DMS153 treated with DMSO at 0.1 percent for 48 hours (cell line): ENCODE measurements around the gene WFDC1.

ENCODE experiments used
- DNase-seq: peaks from one replicate; lab custom pipeline; 2025; ENCODE audit not compliant: unreplicated experiment; lab: John Stamatoyannopoulos, UW

WFDC1 gene

DNA sequence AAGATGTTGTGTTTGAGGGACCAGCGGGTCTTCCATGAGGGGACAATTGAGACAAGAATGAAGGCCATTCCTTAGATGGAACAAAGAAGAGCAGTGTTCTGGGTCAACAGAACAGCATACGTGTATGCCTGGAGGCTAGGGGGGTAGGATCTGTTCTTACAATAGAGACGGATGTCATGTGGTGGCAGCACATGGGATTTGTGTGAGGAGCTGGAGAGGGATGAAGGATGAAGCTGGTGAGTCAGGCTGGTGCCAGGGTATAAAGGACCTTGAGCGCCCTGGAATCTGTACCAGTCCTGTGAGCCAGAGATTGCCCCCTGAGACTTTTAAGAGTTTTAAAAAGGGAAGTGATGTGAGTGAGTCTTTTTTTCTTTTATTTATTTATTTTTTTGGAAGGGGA, 22.8 kb upstream of the WFDC1 start:
- DNase-seq, result no peak

DNA sequence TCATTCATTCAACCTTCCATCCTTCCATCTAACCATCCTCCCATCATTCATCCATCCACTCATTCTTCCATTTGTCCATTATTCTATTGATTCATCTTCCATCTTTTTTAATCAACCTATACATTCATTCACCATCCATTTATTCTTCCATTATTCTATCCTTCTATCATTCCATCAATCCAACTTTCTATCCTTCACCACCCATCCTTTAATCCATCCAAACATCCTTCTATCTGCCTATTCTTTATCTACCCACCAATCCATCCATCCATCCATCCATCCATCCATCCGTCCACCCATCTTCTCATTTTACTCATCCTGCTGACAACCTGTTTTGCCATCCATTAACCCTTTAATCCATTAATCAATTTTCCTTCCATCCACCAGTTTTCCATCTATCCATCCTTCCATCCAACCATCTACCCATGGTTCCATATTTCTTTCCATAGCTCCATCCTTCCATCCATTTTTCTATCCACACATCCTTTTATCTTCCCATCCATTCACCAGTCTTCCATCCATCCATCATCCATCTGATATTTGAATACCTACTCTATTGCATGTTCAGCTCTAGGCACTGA, 21.8 kb upstream of the WFDC1 start:
- no peak for DNase-seq

DNA sequence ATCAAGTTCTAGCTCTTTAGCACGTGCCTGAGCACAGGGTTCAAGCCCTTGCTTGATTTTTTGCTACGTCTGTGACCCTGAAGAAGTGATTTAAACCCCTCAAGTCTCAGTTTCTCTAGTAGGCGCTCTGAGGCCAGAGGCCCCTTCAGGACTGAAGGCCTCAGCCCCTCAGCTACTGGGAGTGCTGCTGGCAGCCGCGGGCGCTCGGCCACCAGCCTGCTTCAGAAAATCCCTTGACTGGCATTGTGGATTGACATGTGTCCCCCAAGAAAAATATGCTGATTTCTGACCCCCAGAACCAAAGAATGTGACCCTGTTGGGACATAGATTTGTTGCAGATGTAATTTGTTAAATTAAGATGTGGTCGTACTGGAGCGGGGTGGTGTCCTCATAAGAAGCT, 20.2 kb upstream of the WFDC1 start:
- no peak for DNase-seq

DNA sequence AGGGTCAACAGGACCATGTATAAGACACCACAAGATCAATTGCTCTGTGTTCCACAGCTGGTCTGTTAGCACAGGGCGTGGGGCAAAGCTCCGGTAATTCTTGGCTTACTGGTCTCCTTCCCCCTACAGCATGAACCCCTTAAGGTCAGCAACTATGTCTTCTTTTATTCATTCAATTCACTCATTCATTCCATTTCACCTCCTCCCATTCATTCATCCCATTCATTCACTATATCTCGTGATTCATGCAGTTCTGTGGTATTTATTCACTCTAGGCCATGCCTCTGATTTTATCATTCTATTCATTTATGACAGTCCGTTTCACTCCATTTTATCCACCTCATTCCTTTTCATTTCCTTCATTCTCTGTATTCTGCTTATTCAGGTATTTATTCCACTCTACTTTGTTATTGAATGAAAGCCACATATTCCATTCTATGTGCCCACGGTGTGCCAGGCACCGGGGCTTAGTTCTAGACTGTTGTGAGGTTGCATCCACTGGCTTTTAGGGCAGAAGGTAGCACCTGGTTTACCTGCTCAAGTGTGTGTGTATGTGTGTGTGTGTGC, 19.0 kb upstream of the WFDC1 start:
- DNase-seq, result no peak

DNA sequence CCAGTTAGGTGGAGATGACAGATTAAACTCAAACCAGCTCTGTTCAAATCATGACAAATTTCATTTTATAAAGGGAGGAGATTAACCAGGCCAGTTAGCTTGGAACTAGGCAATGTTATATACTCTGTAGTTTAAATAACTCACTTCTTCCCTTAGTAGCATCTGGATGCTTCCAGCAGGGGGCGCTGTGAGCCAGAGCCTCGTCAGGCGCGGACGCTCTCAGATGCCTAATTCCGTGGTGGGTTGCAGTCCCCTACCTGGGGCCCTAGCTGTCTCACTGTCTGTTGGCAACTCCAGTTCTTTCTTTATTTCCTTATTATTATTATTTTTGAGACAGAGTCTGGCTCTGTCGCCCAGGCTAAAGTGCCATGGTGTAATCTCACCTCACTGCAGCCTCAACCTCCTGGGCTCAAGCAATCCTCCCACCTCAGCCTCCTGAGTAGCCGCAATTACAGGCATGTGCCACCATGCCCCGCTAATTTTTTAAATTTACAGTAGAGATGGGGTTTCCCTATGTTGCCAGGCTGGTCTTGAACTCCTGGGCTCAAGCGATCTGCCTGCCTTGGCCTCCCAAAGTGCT, 17.3 kb upstream of the WFDC1 start:
- DNase-seq, result peak; percentile 34

DNA sequence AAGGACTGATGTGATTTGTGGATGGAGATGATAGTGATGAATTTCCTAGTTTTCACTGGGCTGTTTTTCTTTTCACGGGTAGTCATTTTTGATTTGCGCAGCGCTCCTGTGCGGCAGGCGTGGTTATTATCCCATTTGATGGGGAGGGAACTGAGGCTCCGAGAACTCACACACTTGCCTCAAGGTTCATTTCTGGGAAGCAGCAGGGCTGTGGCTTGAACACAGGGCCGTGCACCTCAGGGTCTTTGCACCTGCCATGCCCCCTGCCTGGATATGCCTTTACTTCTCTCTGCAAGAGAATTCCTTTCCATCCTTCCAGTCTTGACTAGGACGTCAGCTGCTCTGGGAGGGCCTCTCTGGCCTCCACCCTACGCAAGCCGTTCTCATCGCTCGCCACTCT, 16.3 kb upstream of the WFDC1 start:
- DNase-seq, result no peak

DNA sequence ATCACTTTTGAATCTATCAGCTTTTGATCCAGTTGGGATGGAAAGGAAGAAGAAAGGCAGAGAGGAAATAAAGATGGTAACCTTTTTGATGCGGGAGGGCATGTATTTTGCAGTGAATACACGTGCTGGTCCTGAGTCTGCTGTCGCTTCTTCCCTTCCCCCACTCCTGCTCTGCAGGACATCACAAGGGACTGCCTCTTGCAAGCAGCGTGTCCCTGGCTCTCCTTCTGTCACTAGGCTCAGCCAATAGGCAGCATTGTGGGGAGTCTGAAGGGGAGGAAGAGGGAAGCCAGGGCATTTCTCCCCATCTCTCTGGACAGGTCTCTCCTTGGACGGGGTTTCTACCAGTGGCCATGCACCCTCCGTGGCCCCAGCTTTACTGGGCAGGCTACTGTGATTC, 15.7 kb upstream of the WFDC1 start:
- no peak for DNase-seq

DNA sequence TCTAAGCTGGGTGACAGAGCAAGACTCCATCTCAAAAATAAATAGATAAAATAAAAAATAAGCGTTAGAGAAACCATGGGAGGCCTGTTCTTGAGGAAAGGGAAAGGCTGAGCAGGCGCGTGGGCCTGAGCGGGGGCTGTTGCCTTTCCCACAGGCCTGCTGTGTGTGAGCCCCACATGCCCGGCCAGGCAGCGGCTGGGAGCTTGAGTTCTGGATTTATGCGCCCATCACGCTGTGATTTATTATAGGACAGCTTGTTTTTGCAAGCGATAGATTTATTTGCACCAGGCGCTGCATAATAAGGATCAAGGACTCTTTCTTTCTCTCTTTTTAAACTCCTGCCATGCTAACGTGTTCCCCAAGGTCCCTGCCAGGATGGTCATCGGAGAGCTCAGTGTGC, 14.8 kb upstream of the WFDC1 start:
- no peak for DNase-seq

DNA sequence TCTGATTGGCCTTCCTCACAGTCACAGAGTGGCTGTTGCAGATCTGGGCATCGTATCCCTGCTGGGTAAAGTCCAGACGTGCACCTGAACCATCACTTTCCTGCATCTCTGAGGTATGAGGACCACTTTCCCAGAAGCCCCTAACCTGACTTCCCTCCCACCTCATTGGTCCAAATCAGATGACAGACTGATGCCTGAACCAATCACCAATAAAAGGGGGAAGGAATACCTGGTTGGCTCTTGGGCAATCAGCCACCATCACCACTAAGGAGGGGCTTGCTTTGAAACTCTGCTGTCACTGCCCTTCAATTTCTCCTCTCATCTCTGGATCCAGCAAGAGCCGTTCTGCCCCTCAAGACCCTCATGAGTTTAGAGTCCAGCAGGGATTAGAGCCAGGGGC, 13.6 kb upstream of the WFDC1 start:
- no peak for DNase-seq

DNA sequence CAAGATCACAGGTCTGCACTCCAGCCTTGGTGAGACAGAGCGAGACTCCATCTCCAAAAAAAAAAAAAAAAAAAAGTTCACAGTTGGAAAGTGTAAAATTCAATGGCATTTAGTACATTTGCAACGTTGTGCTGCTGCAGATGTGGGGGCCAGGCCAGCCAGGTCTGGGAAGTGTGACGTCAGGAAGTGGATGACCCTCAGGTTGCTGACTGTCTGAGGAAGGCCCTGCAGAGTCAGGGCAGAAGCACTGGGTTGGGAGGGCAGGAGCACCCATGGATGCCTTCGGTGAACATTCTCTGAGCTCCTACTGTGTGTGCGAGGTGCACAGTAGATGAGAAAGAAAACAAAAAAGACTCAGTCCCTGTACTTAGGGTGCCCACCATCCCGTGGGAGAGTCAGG, 12.1 kb upstream of the WFDC1 start:
- DNase-seq, result no peak

DNA sequence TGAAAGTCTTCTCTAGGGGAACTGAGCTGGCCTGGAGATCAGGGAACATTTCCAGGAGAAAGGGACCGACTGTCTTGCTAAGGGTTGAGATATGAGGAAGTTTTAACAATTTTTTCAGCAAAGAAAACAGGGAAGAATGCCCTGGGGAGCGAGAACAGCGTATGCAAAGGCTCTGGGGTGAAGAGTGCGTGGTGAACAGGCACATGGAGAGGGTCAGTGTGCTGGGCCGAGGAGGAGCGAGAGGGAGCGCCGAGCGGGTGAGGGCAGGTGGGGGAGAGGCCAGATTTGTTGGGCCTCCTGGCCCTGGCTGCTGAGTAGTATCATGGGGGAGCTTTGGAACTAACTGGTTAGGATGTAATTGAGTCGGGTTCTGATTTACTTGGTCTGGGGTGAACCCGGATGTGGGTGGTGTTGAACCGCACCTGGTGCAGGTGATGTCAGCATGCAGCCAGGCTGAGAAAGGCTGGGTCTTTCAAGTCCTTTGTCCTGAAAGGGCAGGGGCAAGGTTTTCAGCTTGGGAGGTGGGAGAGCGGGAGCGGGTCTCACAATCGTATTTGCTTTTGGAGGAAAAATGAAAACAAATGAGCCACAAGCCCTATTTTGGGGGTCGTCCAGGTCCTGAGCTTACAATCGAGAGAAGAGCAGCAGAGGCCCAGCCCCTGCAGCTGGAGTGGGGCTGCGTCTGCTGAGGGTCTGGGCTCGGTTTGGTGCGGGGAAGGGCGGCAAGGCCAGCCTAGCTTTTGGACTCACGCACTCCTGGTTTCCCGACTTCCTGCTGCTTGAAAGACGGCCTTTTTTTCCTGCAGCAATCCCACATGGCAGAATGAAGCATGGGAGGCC, 11.1 kb upstream of the WFDC1 start:
- no peak for DNase-seq

DNA sequence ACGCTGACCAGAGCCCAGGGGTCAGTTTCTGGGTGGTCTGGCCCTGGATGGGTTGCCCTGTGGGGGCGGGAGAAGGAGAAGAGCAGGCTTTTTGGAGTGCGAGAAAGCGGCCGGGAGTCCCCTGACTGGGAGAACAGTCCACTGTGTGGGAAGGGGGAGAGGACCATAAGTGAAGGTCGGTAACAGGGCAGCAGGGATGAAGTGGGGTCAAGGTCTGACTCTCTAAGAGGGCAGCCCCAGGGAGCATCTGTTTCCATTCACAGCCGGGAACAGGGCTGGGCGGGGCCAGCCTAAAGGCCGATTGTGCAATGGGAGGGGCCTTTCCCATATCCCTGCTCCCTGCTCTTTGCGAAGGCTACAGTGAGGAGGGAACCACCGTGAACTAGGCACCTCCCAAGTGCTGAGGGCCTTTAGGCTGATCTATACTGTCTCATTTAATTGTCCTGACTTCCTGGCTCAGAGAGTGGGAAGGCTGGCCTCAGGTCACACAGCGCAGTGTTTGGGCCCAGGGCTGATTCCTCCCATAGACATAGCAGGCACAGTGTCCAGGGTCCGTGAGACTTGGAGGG, 10.4 kb upstream of the WFDC1 start:
- no peak for DNase-seq

DNA sequence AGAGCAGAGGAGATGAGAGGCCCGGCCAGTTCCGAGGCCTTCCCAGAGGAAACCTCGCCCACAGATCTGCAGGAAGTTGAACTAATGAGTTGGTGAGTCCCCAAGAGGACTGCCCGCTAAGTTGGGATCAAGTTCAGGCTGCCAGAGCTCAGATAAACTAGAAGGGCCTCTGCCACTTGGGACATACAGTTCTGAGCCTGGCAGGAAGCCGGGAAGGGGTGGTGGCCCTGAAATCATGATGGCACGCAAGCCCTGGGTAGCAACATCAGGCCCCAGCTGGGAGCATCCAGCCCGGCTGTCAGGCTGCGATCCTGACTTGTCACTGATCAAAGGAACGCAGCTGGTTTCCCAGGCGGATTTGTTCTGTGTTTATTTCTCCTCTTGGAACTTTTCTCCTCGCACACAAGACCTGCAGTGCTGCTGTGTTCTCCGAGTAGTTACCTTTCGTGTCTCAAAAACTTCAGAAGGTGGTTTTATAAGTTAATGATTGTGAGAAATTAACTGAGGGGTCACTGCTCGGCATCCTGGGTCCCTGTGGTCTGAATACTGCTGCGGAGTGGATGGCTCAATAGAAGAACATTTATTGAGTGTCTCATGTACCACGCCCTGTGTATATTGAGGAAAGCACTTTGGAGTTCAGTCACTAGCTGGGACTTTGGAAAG, 8.0 kb upstream of the WFDC1 start:
- DNase-seq, result no peak

DNA sequence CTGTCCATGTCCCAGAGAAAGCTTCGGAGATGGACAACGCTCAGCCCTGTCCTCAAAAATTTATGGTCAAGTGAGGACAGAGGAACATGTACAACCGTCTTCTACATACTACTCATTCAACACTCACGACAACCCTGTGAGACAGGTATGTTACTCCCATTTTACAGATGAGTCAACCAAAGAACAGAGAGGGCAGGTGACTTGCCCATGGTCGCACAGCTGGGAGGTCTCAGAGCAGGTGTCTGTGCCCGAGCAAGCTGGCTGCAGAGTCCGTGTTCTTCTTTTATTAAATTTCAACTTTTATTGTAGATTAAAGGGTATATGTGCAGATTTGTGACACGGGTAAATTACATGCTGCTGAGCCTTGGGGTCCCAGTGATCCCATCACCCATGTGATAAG, 5.8 kb upstream of the WFDC1 start:
- DNase-seq, result no peak

DNA sequence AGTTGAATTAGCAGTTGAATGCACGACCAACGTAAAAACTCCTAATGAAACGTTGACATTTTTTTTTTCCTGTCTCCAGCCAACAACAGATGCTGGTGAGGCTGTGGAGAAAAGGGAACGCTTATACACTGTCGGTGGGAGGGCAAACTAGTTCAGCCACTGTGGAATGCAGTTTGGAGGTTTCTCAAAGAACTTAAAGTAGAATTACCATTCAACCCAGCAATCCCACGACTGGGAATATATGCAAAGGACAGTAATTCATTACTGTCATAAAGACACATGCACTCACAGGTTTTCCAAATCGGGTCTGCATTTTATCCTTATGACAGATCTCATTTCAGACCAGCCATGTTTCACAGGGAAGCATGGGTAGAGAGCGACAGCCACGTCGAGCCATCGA, 3.5 kb upstream of the WFDC1 start:
- no peak for DNase-seq

DNA sequence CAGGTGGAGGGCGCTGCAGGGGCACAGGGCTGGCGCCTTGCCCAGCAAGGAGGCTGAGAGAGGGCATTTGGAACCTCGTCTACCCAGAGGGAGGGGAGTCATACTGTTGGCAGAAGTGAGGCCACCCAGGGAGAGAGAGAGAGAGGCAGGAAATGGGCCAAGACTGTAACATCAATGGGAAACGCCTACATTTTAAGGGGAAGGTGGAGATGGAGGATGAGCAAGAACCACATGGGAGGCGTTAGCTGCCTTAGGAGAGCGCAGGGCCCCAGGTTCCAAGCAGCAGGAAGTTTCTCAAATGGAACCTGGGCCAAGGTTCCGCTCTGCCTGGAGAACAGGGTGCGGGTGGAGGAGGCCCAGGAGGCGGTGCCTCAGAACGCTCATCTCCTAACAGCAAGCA, 2.7 kb upstream of the WFDC1 start:
- DNase-seq, result no peak

DNA sequence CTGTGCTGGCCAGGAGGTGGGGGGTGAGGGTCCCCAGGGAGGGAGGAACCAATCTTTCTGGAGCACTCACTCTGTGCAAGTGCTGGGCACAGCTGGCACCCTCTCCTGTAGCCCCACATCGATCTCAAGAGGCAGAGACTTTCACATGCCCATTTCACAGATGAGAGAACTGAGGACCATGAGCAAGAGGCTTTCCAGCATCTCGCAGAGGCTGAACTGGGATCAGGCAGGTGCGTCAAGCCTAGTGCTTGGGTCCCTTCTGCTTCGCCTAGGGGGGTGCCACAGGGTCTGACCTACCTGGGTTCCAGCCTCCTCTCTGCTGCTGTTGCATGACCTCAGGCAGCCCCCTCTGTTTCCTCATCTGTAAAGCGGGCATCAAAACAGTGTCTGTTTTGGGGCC, 1.3 kb upstream of the WFDC1 start:
- no peak for DNase-seq

DNA sequence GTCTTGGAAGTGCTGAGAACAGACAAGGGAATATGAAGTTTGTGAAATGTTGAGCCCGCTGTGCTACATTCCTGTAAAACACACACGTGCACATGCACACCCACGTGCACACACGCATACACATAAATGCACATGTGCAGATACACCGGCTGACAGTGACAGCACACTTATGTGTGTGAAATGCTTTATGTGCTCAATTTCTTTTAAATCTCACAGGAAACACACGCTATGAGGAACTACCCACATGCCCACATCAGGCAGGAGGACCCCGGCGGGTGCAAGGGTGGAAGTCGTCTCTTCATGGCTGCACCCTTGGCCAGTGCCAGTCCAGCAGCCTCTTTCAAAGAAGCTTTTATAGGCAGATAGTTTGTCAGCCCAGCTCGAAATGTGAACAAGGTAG, 561 bp upstream of the WFDC1 start:
- no peak for DNase-seq

DNA sequence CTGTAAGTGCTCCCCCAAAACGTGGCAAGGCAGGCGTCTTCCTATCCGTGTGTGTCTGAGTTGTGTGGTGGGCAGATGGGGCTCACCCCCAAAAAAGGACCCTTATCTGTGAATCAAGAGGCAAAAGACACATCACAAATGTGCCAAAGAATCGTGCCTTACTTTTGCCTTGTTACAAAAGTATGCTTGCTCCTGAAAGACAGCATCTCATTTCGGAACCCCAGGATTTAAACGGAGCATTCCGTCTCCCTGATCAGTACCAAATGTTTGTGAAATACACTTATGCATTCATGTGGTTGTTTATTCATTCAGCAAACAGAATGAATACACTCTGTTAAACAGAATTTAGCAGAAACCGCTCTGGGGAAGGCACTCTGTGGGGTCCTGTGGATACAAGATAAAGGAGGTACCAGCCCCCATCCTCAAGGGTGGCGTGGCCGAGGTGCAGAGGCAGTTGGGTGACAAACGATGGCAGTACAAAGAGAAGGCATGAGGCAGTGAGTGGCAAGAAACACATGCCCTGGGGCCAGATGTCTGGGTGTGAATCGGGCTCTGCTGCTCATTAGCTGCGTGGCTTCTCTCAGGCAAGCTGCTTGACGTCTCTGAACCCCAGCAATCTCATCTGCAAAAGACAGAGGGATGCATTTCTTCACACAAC, 654 bp downstream of the WFDC1 start:
- no peak for DNase-seq

DNA sequence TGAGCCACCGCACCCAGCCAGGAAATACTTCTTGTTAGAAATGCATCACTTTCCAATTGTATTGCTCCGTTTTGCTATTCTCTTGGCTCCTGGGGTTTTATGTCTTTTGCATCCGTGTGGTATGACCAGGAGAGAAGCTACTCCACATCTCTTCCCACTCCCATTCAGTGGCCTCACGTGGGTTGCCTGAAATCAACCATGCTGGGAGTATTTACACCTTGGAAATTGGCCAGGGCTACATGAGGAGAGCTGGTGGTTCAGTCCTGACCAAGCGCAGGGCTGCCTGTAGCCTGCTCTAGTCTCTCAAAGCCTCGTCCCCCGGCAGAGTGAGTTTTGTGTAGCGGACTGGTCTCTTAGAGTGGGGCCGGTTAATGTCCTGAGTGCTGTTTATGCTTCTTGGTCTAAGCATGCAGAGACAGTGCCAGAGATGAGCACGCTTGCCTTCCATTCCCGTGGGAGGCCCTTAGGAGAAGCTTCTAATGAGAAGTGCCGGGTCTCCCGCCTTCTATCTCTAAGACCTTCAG, 3.8 kb downstream of the WFDC1 start:
- no peak for DNase-seq
